Measurements from ENCODE around the gene PRIM2. TPM values are rescaled to one million over a fixed set of nuclear protein-coding genes. Genes with fewer than 3 reads are reported as not detected.
"Not testable (repeated sequence)": the region's sequence is repeated elsewhere in the genome, so short reads cannot be mapped to it uniquely, and the experiment has no call there.

The PRIM2 gene
- polyA plus RNA-seq, 1 donor (not counting 4 experiments of a cell fraction or from before 2014, with no cell fraction given): 12.8 TPM

GRCh38 chr6:57660940-57661339 is 343.5 kb downstream of the PRIM2 start:
- H3K36me3 ChIP-seq (ENCODE audit: control insufficient read depth in 2 of 2, extremely low read depth in 1 of 2, insufficient read depth in 2 of 2, low read length in 2 of 2); H4K20me1 ChIP-seq (ENCODE audit: control insufficient read depth, extremely low read depth, insufficient read depth, low read length); H3K9ac ChIP-seq (ENCODE audit: control insufficient read depth, extremely low read depth, insufficient read depth, low read length); H3K9me1 ChIP-seq (ENCODE audit: control insufficient read depth, extremely low read depth, insufficient read depth, low read length); H3K4me2 ChIP-seq (ENCODE audit: control insufficient read depth, extremely low read depth, insufficient read depth, low read depth, low read length); H3K9me3 ChIP-seq (ENCODE audit: control insufficient read depth, low read depth, low read length); H3K27me3 ChIP-seq (ENCODE audit: control insufficient read depth, extremely low read depth, insufficient read depth, low read length); H3K27ac ChIP-seq (ENCODE audit: control insufficient read depth, insufficient read depth, low read length); DNase-seq (ENCODE audit: low read depth, low spot score); H2AFZ ChIP-seq (ENCODE audit: control insufficient read depth, low read length); H3K4me1 ChIP-seq (ENCODE audit: control insufficient read depth, extremely low read depth, insufficient read depth, low read length); dilution Hi-C loops (cut with MboI; ENCODE audit: extremely low pct_ligation_motif_present, low sequenced_read_pairs); H3K4me3 ChIP-seq (ENCODE audit: control insufficient read depth in 2 of 3, extremely low read depth in 1 of 3, insufficient read depth in 2 of 3, low read depth in 1 of 3, low read length in 3 of 3); H3K79me2 ChIP-seq (ENCODE audit: control insufficient read depth, insufficient read depth, low read length); FAIRE-seq: not testable (repeated sequence)

- H4K20me1 ChIP-seq (ENCODE audit: control insufficient read depth, extremely low read depth, insufficient read depth, low read length); DNase-seq (ENCODE audit: low read depth, low spot score); H3K79me2 ChIP-seq (ENCODE audit: control insufficient read depth, insufficient read depth, low read length); H3K9ac ChIP-seq (ENCODE audit: control insufficient read depth, extremely low read depth, insufficient read depth, low read length); H2AFZ ChIP-seq (ENCODE audit: control insufficient read depth, low read length); dilution Hi-C loops (cut with MboI; ENCODE audit: extremely low pct_ligation_motif_present, low sequenced_read_pairs); H3K27me3 ChIP-seq (ENCODE audit: control insufficient read depth, extremely low read depth, insufficient read depth, low read length); H3K36me3 ChIP-seq (ENCODE audit: control insufficient read depth in 2 of 2, extremely low read depth in 1 of 2, insufficient read depth in 2 of 2, low read length in 2 of 2); H3K9me3 ChIP-seq (ENCODE audit: control insufficient read depth, low read depth, low read length); H3K9me1 ChIP-seq (ENCODE audit: control insufficient read depth, extremely low read depth, insufficient read depth, low read length); FAIRE-seq; H3K4me2 ChIP-seq (ENCODE audit: control insufficient read depth, extremely low read depth, insufficient read depth, low read depth, low read length); H3K27ac ChIP-seq (ENCODE audit: control insufficient read depth, insufficient read depth, low read length); H3K4me1 ChIP-seq (ENCODE audit: control insufficient read depth, extremely low read depth, insufficient read depth, low read length); H3K4me3 ChIP-seq (ENCODE audit: control insufficient read depth in 2 of 3, extremely low read depth in 1 of 3, insufficient read depth in 2 of 3, low read depth in 1 of 3, low read length in 3 of 3): not testable (repeated sequence)
Observed at GRCh38 chr6:57668108-57668507, 350.7 kb downstream of the PRIM2 start.

- FAIRE-seq; H3K9ac ChIP-seq (ENCODE audit: control insufficient read depth, extremely low read depth, insufficient read depth, low read length); dilution Hi-C loops (cut with MboI; ENCODE audit: extremely low pct_ligation_motif_present, low sequenced_read_pairs): not testable (repeated sequence)
Observed at GRCh38 chr6:57671237-57671636, 353.8 kb downstream of the PRIM2 start.

More at GRCh38 chr6:57671237-57671636, 353.8 kb downstream of the PRIM2 start:
- H3K9me3 ChIP-seq (ENCODE audit: control insufficient read depth, low read depth, low read length); H4K20me1 ChIP-seq (ENCODE audit: control insufficient read depth, extremely low read depth, insufficient read depth, low read length); H3K36me3 ChIP-seq (ENCODE audit: control insufficient read depth in 2 of 2, extremely low read depth in 1 of 2, insufficient read depth in 2 of 2, low read length in 2 of 2); H3K4me3 ChIP-seq (ENCODE audit: control insufficient read depth in 2 of 3, extremely low read depth in 1 of 3, insufficient read depth in 2 of 3, low read depth in 1 of 3, low read length in 3 of 3); H3K27ac ChIP-seq (ENCODE audit: control insufficient read depth, insufficient read depth, low read length); H3K79me2 ChIP-seq (ENCODE audit: control insufficient read depth, insufficient read depth, low read length); H3K4me1 ChIP-seq (ENCODE audit: control insufficient read depth, extremely low read depth, insufficient read depth, low read length); H3K4me2 ChIP-seq (ENCODE audit: control insufficient read depth, extremely low read depth, insufficient read depth, low read depth, low read length); H3K9me1 ChIP-seq (ENCODE audit: control insufficient read depth, extremely low read depth, insufficient read depth, low read length); H3K27me3 ChIP-seq (ENCODE audit: control insufficient read depth, extremely low read depth, insufficient read depth, low read length); H2AFZ ChIP-seq (ENCODE audit: control insufficient read depth, low read length); DNase-seq (ENCODE audit: low read depth, low spot score): not testable (repeated sequence)

Data from keratinocyte (primary cell).